NCI-H748 (cell line): ENCODE data around the gene HOXA7.

Experiments used
- DNase-seq: peaks from one replicate; lab custom pipeline; 2025; ENCODE audit not compliant: unreplicated experiment; lab: John Stamatoyannopoulos, UW

HOXA7 gene

GRCh38 chr7:27171637-27172314, 15.3 kb upstream of the HOXA7 start:
- peak; percentile 46 for DNase-seq

- DNase-seq, result peak; percentile 20
Observed at GRCh38 chr7:27171325-27171636, 14.8 kb upstream of the HOXA7 start.

- DNase-seq, result no peak
Observed at GRCh38 chr7:27170426-27171324, 14.2 kb upstream of the HOXA7 start.

- peak; percentile 79 for DNase-seq
Observed at GRCh38 chr7:27169658-27170425, 13.4 kb upstream of the HOXA7 start.

- peak; percentile 16 for DNase-seq
Observed at GRCh38 chr7:27168265-27168947, 11.9 kb upstream of the HOXA7 start.

GRCh38 chr7:27167916-27168264, 11.4 kb upstream of the HOXA7 start:
- DNase-seq, result no peak

- DNase-seq, result no peak
Observed at GRCh38 chr7:27166531-27167505, 10.3 kb upstream of the HOXA7 start.

- DNase-seq, result no peak
Observed at GRCh38 chr7:27165996-27166530, 9.6 kb upstream of the HOXA7 start.

- DNase-seq, result no peak
Observed at GRCh38 chr7:27165089-27165995, 8.9 kb upstream of the HOXA7 start, which contains the start of gene HOXA9. TSS of gene HOXA9 (minus strand) at chr7:27165537. CDS start at chr7:27165457, 80 bp downstream.

GRCh38 chr7:27164367-27165088, 8.1 kb upstream of the HOXA7 start:
- no peak for DNase-seq

- no peak for DNase-seq
Observed at GRCh38 chr7:27164045-27164366, 7.5 kb upstream of the HOXA7 start.

- DNase-seq, result no peak
Observed at GRCh38 chr7:27163288-27164044, 7.0 kb upstream of the HOXA7 start.

- no peak for DNase-seq
Observed at GRCh38 chr7:27162561-27163287, 6.2 kb upstream of the HOXA7 start.

GRCh38 chr7:27161721-27162560, 5.5 kb upstream of the HOXA7 start:
- DNase-seq, result no peak

- no peak for DNase-seq
Observed at GRCh38 chr7:27161214-27161720, 4.8 kb upstream of the HOXA7 start.
